DMS79 (cell line): Measurements from ENCODE around the gene AMBRA1.
"Not testable (repeated sequence)": the region's sequence is repeated elsewhere in the genome, so short reads cannot be mapped to it uniquely, and the experiment has no call there.

Experiments
- DNase-seq: peaks from one replicate; lab custom pipeline; 2025; lab: John Stamatoyannopoulos, UW

AMBRA1 gene

GRCh38 chr11:46381819-46382645 is 211.8 kb downstream of the AMBRA1 start:
- DNase-seq: peak; percentile 43

GRCh38 chr11:46381048-46381818 is 212.6 kb downstream of the AMBRA1 start, which contains the start of gene MDK:
MDK (plus strand) TSS chr11:46381669; CDS start chr11:46382058, 389 bp downstream.
- DNase-seq: peak; percentile 45

- peak; percentile 74 for DNase-seq
Measured at GRCh38 chr11:46380340-46381047, 213.3 kb downstream of the AMBRA1 start.

- peak; percentile 17 for DNase-seq
Measured at GRCh38 chr11:46379482-46380293, 214.1 kb downstream of the AMBRA1 start.

GRCh38 chr11:46378811-46379481 is 214.9 kb downstream of the AMBRA1 start:
- no peak for DNase-seq

GRCh38 chr11:46378296-46378695 is 215.5 kb downstream of the AMBRA1 start:
- DNase-seq: no peak

GRCh38 chr11:46377831-46378230 is 216.0 kb downstream of the AMBRA1 start:
- DNase-seq: no peak

GRCh38 chr11:46377290-46377689 is 216.5 kb downstream of the AMBRA1 start:
- no peak for DNase-seq

GRCh38 chr11:46376258-46377050 is 217.4 kb downstream of the AMBRA1 start:
- no peak for DNase-seq

- DNase-seq: no peak
Measured at GRCh38 chr11:46375392-46376101, 218.3 kb downstream of the AMBRA1 start.

- DNase-seq: no peak
Measured at GRCh38 chr11:46374815-46375214, 219.0 kb downstream of the AMBRA1 start.

- no peak for DNase-seq
Measured at GRCh38 chr11:46373787-46374740, 219.8 kb downstream of the AMBRA1 start.

GRCh38 chr11:46372501-46372900 is 221.3 kb downstream of the AMBRA1 start:
- not testable (repeated sequence) for DNase-seq

- no peak for DNase-seq
Measured at GRCh38 chr11:46372086-46372485, 221.7 kb downstream of the AMBRA1 start.

- not testable (repeated sequence) for DNase-seq
Measured at GRCh38 chr11:46371262-46371661, 222.6 kb downstream of the AMBRA1 start.

- DNase-seq: peak; percentile 85
Measured at GRCh38 chr11:46370253-46370652, 223.6 kb downstream of the AMBRA1 start.

- peak; percentile 62 for DNase-seq
Measured at GRCh38 chr11:46369458-46370152, 224.2 kb downstream of the AMBRA1 start.

GRCh38 chr11:46367916-46368267 is 225.9 kb downstream of the AMBRA1 start:
- DNase-seq: no peak
